Measurements from ENCODE around the gene LGALS9. TPM values are rescaled to one million over a fixed set of nuclear protein-coding genes. Genes with fewer than 3 reads are reported as not detected.
"Not testable (repeated sequence)": the region's sequence is repeated elsewhere in the genome, so short reads cannot be mapped to it uniquely, and the experiment has no call there.

The LGALS9 gene
- total RNA-seq, 2 experiments from 2014 or later: 44.3 to 45.4 TPM

DNA sequence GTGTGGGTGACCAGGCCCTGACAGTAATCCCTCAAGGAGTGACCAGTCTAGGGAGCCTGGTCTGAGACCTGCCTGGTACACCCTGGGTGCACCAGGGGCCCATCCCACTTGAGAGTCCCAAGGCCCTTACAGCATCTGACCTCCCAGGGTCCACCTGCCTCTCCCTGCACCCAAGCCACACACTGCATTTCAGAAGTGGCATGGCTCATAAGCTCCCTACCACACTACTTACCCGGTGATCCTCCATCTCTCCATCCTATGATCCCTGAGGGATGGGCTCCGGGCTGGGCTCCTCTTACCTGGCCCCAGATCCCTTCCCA lies 40.6 kb downstream of the LGALS9 start:
- no peaks in the 10 kb centered on the region for H3K4me1 Mint-ChIP-seq (ENCODE audit: low read depth)
- no peak for DNase-seq
- H3K27ac Mint-ChIP-seq: no peak overlapping the region
- no peaks in the 10 kb centered on the region for H3K27me3 Mint-ChIP-seq
- H3K36me3 Mint-ChIP-seq: no peaks in the 10 kb centered on the region
- POLR2A ChIA-PET: no interaction called here
- intact Hi-C loops (cut with micrococcal nuclease): no loop called here
- H3K4me3 Mint-ChIP-seq: no peak overlapping the region
- CTCF ChIA-PET: interaction anchor here (0.6 kb wide), 1 partner anchor 53 kb away, joined by 4 read pairs; no protein-coding TSS in a partner anchor
- H3K9me3 Mint-ChIP-seq: no peaks in the 10 kb centered on the region

DNA sequence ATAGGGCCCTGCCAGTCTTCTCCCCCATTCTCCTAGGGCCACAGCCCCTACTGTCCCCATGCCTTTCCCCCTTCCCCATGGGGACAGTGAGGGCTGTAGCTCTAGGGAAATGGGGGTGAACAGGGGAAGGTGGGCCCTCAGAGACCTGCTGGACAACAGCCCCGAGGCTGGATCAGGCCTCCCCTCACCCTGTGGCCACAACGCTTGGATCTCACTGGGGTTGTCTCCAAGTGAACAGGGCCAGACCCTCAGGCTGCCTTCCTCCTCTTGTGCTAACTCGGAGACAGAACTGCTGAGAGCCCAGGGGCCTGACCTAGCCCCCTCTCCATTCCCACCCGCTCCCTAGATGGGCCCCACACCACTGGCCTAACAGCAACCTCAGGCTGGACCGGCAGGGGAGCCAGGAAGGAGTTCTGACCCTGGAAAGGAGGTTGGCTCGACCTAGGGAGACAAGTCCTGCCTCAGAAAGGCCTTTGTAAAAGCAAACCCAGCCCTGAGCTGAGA lies 41.0 kb downstream of the LGALS9 start:
- CTCF ChIA-PET; DNase-seq; POLR2A ChIA-PET; H3K27me3 Mint-ChIP-seq; H3K27ac Mint-ChIP-seq; H3K36me3 Mint-ChIP-seq; H3K4me1 Mint-ChIP-seq (ENCODE audit: low read depth); H3K9me3 Mint-ChIP-seq; H3K4me3 Mint-ChIP-seq; intact Hi-C loops (cut with micrococcal nuclease): not testable (repeated sequence)

DNA sequence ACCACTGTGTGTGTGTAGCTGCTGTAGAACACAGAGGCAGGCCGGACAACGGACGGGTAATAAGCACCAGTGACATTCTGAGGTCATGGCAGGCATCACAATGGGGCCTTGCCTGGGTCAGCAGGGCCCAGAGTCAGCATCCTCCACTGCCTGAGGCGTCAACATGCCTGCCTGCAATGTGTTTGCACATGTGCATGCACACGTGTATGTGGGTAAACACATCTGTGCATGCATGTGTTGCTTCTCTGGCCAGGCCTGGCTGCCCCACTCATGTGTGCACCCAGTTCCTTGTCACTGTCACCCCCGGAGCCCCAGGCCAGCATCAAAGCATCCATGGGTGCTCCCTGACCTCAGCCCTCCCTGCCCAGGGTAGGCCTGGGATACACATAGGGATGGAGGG lies 43.3 kb downstream of the LGALS9 start:
- ChIA-PET CTCF (no interaction called here), POLR2A (no interaction called here)
- H3K27ac Mint-ChIP-seq: no peak overlapping the region
- H3K27me3 Mint-ChIP-seq: no peaks in the 10 kb centered on the region
- no peaks in the 10 kb centered on the region for H3K4me1 Mint-ChIP-seq (ENCODE audit: low read depth)
- DNase-seq: no peak
- intact Hi-C loops (cut with micrococcal nuclease): no loop called here
- H3K9me3 Mint-ChIP-seq: no peaks in the 10 kb centered on the region
- no peak overlapping the region for H3K4me3 Mint-ChIP-seq
- no peaks in the 10 kb centered on the region for H3K36me3 Mint-ChIP-seq

DNA sequence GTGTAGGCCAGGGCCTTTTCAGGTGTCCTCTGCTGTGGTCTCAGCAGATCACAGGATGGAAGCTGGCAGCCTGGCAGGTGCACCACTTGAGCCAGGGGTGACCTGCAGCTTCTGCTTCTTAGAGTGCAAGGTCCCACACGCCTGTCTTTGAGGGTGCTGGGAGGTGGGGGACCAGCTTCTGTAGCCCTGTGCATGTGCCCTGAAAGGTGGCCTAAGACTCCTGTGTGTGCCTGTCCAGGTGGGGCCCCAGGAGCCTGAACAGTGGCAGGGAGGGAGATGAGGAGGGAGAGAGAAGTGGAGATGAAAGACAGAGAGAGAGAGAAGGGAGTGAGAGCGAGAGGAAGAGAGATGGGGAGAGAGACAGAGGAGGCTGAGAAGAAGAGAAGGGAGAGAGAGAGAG lies 46.2 kb downstream of the LGALS9 start:
- Mint-ChIP-seq H3K4me1 (ENCODE audit: low read depth) (no peaks in the 10 kb centered on the region), H3K4me3 (no peak overlapping the region), H3K27ac (no peak overlapping the region), H3K9me3 (no peaks in the 10 kb centered on the region), H3K36me3 (no peaks in the 10 kb centered on the region), H3K27me3 (peaks cover 3% of the 10 kb centered on the region)
- ChIA-PET CTCF (no interaction called here), POLR2A (no interaction called here)
- intact Hi-C loops (cut with micrococcal nuclease): no loop called here
- no peak for DNase-seq

DNA sequence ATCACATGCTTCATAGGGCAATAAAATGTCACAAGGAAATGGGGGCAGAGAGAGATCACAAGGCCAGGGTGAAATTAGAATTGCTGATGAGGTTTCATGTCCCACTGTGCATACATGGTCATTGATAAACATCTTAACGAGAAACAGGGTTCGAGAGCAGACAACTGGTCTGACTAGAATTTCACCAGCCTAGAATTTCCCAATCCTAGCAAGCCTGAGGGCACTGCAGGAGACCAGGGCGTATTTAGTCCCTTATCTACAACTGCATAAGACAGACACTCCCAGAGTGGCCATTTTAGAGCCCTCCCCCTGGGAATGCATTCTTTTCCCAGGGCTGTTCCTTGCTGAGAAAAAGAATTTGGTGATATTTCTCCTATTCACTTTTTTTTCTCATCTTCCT lies 55.3 kb downstream of the LGALS9 start:
- CTCF ChIA-PET: interaction anchor here (0.6 to 0.9 kb wide), 2 partner anchors 70 to 316 kb away, joined by 3 read pairs; no protein-coding TSS in a partner anchor
- DNase-seq; H3K4me3 Mint-ChIP-seq; H3K36me3 Mint-ChIP-seq; H3K27ac Mint-ChIP-seq; H3K4me1 Mint-ChIP-seq (ENCODE audit: low read depth); intact Hi-C loops (cut with micrococcal nuclease); POLR2A ChIA-PET: not testable (repeated sequence)
- H3K9me3 Mint-ChIP-seq: peaks cover 25% of the 10 kb centered on the region
- H3K27me3 Mint-ChIP-seq: peaks cover 21% of the 10 kb centered on the region

DNA sequence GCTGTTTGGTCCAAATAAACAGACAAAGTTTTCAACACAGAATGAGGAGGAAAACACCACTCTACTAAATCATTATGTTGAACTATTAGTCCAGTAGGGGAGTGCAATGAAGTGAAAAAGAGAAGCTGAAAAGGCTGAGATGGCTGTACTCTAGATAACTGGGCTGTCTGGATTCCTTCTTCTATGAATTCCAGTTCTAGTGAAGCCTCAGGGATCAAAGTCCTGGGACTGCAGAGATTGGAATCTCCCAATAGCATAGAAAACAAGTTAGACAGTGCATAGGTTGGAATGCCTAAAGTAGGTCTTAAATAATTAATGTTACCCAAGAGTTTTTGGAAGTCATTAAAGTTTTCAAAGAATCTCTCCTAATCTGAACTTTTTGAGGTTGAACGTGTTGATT lies 59.9 kb downstream of the LGALS9 start:
- peaks cover 9% of the 10 kb centered on the region for H3K27me3 Mint-ChIP-seq
- intact Hi-C loops (cut with micrococcal nuclease): no loop called here
- no peak overlapping the region for H3K4me3 Mint-ChIP-seq
- CTCF ChIA-PET: no interaction called here
- POLR2A ChIA-PET: interaction anchor here (0.6 kb wide), 1 partner anchor 207 kb away, joined by 4 read pairs; no protein-coding TSS in a partner anchor
- no peak overlapping the region for H3K27ac Mint-ChIP-seq
- peaks cover 4% of the 10 kb centered on the region for H3K36me3 Mint-ChIP-seq
- H3K4me1 Mint-ChIP-seq (ENCODE audit: low read depth): no peaks in the 10 kb centered on the region
- peaks cover 33% of the 10 kb centered on the region for H3K9me3 Mint-ChIP-seq
- DNase-seq: no peak

DNA sequence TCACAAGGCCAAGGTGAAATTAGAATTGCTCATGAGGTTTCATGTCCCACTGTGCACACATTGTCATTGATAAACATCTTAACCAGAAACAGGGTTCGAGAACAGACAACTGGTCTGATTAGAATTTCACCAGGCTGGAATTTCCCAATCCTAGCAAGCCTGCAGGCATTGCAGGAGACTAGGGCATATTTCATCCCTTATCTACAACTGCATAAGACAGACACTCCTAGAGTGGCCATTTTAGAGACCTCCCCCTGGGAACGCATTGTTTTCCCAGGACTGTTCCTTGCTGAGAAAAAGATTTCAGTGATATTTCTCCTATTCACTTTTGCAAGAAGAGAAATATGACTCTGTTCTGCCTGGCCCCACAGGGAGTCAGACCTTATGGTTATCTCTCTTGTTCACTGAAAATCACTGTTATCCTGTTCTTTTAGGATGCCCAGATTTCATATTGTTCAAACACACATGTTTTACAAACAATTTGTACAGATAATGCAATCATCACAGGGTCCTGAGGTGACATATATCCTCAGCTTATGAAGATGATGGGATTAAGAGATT lies 64.3 kb downstream of the LGALS9 start:
- POLR2A ChIA-PET; DNase-seq; H3K36me3 Mint-ChIP-seq; H3K4me1 Mint-ChIP-seq (ENCODE audit: low read depth); H3K27me3 Mint-ChIP-seq; H3K4me3 Mint-ChIP-seq; H3K27ac Mint-ChIP-seq; intact Hi-C loops (cut with micrococcal nuclease); CTCF ChIA-PET: not testable (repeated sequence)
- peaks cover 24% of the 10 kb centered on the region for H3K9me3 Mint-ChIP-seq

Other genes with a start within 250 kb of the LGALS9 start
- 10 to 100 TPM; 55.0 to 60.8 TPM for gene KSR1, start 174.7 kb upstream of the LGALS9 start, total RNA-seq
- gene NOS2, start 169.3 kb downstream of the LGALS9 start, total RNA-seq: under 1 TPM in 1 of 2 experiments, not detected in 1; 0.07 TPM

Measured in activated CD4-positive, alpha-beta memory T cell treated with anti-CD3 and anti-CD28 coated beads for 36 hours (primary cell).